ENCODE results near the gene ISM1.
A peak's percentile ranks its signal among the peaks of the same experiment; 100 is the strongest.

ISM1 gene

DNA sequence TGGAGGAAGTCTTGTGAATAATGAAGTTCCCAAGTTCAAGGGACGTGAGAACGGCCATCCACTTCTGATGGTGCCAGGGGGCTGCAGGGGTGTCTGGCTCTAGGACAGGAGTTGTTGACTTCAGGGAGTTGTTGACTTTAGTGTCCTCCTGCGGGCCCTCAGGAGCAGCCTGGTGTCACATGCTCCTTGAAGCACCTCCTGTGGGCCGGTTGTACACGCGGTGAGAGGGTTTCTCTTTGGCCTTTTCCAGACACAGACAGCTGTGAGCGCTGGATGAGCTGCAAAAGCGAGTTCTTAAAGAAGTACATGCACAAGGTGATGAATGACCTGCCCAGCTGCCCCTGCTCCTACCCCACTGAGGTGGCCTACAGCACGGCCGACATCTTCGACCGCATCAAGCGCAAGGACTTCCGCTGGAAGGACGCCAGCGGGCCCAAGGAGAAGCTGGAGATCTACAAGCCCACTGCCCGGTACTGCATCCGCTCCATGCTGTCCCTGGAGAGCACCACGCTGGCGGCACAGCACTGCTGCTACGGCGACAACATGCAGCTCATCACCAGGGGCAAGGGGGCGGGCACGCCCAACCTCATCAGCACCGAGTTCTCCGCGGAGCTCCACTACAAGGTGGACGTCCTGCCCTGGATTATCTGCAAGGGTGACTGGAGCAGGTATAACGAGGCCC, 77.8 kb downstream of the ISM1 start:
- FAIRE-seq (no peak), DNase-seq (ENCODE audit: extremely low spot score, insufficient read length, low read depth) (no peak)

DNA sequence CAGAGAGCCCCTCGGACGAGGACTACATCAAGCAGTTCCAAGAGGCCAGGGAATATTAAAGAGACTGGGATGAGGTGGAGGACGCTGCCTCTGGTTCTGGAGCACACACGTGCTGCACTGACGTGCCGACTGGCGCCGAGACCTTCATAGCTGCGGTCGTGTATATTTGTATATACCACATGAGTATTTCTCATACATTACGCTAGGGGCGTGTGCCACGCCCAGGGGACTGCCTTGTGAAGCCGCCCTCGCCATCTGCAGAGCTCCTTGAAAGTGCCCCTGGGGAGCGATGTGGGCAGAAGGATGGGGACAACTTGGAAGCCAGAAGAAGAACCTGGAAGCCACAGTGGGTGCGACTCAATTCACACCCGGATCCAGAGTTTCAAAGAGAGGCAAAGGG, 78.3 kb downstream of the ISM1 start:
- FAIRE-seq: no peak
- no peak for DNase-seq (ENCODE audit: extremely low spot score, insufficient read length, low read depth)

DNA sequence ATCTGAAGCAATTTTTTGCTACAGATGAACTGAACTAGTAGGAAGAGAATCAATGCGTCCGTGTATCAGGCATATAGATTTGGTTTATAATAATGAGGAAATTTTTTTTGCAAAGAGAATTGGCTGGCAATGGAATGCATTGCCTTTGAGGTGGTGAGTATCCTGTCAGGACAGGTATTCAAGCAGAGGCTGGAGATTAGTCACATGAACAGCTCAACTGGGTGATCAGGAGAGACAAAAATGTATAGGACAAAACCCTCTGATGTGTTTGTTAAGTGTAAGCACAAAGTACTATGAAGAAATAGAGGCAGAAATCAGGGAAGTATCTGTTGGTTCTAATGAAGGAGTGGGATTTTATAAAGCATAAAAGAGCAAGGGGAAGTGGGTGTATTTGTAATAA, 80.5 kb downstream of the ISM1 start:
- DNase-seq (ENCODE audit: extremely low spot score, insufficient read length, low read depth) (no peak), FAIRE-seq (no peak)

DNA sequence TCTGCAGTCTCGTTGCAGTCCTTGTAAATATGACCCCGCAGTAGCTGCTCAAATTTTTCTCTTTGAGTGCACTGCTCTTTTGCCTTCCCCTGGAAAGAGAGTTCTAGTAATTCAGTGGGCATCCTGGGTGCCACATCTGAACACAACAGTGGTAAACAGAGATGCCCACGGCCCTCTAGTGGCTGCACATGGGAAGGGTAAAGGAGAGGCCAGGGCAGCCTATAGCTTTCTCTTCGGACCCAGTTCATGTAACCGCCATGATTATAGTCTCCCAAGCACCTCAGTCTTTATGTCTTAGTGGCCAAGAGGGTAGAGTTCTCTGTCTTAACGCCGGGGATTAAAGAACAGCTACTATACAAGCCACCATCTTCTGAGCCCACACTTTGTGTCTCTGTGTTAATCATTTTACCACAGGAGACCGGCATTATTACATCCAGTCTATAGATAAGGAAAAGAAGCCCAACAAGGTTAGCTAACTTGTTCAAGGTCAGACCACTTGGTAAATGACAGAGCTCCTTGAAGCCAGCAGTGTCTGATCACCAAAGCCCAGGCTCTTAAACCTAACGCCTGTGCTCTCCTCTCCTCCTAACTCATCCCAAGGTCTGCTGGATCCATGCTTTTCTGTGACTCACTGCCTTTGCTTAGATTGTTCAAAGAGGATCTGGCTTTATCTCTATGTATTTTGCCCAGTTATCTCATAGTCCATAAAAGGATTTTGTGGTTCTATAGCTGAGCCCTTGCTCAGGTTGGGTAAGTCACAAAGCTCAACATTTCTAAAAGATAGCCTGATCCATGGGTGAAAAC, 81.8 kb downstream of the ISM1 start:
- FAIRE-seq (peak; percentile 21), DNase-seq (ENCODE audit: extremely low spot score, insufficient read length, low read depth) (peak; percentile 17)

DNA sequence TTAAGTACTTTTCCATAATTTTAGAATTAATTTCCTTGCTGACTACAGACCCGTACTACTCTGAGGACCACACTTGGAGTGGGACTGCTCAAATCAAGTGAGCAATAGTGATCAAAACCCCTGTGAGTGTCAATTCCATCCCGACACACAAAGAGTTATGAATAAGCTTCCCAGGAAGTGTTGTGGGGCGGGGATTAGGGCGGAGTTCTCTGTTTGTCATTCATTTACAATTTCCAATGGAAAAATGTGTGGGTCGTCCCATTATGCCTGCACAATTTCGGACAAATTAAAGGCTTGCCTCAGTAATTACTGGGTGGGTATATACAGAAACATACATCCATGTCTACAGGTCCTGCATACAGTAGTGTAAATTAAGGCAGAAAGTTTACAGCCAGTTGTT, 84.2 kb downstream of the ISM1 start:
- FAIRE-seq (no peak), DNase-seq (ENCODE audit: extremely low spot score, insufficient read length, low read depth) (no peak)

DNA sequence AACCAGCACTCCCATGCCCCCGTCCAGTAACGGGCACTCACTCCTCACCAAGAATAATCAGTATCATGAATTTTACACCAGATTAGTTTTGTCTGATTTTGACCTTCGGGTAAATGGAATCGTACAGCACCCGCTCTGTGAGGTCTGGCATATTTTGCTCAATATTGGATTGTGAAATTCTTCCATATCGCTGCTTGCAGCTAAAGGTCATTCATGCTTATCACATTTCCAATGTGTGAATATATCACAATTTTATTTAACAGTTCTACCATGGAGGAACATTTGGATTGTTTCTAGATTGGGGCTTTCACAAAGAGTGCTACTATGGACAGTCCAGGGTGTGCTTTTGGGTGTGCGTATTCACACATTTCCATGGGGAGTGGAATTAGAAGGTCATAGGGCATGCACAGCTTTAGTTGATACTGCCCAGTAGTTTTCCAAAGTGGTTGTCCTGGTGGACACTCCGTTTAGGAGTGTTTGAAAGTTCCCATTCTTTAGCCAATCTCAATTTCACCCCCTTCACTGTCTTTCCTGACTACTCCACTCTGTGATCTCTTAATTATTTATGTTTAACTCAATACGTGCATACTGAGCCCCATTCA, 86.6 kb downstream of the ISM1 start:
- no peak for DNase-seq (ENCODE audit: extremely low spot score, insufficient read length, low read depth)

DNA sequence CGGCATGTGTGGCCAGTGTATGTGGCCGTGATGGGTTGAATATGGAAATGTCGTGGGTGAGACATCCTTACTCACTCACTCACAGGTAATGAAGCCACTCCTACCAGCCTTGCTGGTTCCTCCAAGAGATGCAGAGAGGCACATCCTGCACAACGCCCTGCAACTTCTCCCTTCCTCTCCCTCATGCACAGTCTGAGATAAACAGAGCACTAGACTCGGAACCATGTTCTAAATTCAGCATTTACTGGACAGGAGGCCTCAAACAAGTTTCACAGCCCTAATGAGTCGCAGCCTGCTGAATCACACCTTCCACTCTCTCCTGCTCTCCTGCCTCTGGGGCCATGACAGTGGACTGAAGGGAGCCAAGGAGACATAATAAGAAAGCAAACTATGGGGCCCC, 91.2 kb downstream of the ISM1 start:
- FAIRE-seq (no peak), DNase-seq (ENCODE audit: extremely low spot score, insufficient read length, low read depth) (no peak)

More for the DNA sequence above, 86.6 kb downstream of the ISM1 start:
- no peak for FAIRE-seq

DNA sequence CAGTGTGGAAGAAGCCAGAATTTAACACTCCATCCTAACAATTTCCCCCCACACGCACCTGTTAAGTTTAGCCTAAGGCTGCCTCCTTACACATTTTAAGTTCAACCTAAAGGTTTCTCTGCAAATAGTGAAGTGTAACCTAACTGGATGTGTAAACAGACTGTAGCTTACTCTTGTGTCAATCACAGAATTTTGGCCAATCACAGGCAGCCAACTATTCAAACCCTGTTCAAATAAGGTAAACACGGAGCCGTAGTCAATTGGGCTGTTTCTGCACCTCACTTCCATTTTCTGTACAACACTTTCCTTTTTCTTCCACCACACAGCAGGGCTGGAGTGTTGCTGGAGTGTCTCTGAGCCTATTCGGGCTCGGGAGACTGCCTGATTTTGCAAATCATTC, 92.1 kb downstream of the ISM1 start:
- no peak for FAIRE-seq
- no peak for DNase-seq (ENCODE audit: extremely low spot score, insufficient read length, low read depth)

DNA sequence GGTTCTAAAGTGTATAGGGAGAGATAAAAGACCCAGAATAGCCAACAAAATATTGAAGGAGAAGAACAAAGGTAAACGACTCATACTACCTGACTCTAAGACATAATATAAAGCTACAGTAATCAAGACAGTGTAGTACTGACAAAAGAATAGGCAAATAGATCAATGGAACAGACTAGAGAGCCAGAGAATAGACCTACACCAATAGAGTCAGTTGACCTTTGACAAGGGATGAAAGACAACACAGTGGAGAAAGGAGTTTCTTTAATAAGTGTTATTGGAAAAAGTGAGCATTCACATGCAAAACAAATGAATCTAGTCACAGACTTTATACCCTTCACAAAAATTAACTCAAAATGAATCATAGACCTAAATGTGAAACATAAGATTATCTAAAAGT, 96.4 kb downstream of the ISM1 start:
- FAIRE-seq (no peak), DNase-seq (ENCODE audit: extremely low spot score, insufficient read length, low read depth) (no peak)

DNA sequence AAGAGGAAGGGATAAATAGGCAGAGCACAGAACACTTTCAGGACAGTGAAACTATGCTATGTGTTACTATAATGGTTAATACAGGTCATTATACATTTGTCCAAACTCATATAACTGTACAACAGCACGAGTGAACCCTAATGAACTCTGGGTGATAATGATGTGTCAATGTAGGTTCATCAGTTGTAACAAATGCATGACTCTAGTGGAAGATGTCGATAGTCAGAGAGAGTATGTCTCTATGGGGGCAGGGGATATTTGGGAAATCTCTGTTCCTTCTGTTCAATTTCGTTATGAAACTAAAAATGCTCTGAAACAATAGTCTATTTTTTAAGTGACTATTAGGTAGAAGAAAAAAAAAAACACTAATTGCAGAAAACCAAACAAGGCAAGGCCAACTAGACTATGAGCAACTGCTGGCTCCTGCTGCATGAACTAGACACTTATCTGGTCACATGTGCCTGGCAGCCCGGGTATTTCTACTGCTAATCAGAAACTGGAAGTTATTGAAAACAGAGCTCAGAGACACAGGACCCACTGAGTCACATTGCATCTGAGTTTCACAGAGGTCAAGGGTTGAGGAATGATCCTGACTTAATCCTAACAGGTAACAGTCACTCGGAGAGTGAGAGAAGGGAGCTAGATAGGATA, 97.9 kb downstream of the ISM1 start:
- DNase-seq (ENCODE audit: extremely low spot score, insufficient read length, low read depth): no peak
- peak; percentile 5 for FAIRE-seq

DNA sequence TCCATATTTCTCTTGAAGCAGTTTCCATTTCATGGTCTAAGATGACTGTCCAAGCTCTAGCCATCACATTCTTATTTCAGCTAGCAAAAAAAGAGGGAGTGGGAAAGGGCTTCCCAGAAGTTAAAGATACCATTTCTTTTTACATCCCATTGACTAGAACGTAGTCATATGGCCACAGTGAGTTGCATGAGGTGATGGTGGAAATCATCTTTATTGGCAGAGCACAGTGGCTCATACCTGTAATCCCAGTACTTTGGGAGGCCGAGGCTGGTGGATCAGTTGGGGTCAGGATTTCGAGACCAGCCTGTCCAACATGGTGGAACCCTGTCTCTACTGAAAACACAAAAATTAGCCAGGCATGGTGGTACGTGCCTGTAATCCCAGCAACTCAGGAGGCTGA, 99.6 kb downstream of the ISM1 start:
- no peak for DNase-seq (ENCODE audit: extremely low spot score, insufficient read length, low read depth)
- FAIRE-seq: no peak

DNA sequence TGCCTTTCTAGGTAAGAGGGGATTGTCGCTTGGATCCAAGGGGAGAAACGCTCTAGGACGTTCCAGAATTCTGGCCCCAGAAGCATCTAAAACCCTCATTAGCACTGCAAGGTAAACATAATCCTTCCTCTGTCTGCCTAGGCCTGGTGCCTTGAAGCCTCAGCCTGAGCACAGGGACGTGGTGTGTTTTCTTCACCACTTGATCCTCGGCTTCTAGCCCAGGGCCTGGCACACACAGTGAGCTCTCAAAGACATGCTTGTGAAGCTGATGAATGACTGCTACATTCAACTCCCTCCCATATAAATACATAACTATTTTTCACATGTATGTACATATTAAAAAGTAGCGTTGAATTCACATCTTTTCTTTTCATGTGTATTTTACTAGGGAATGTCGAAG, 100.3 kb downstream of the ISM1 start:
- FAIRE-seq: no peak
- no peak for DNase-seq (ENCODE audit: extremely low spot score, insufficient read length, low read depth)

DNA sequence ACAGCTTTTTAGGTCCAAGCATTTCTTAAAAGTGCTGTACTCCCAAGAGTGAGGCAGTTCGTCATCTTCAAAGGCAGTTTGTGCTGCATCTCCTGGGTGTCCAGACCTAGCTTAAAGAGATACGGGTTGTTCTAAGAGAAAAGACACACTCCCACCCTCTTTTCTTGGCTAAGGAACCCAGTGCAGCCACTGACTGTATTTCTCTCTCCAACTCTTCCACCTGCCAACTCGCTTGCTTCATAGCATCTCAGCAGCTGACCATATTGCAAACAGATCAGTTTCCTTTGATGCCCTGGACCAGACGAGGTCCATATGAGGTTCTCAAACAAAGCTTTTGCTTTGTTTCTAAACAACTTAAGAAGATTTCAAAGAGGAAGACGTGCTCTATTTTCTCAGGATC, 101.1 kb downstream of the ISM1 start:
- DNase-seq (ENCODE audit: extremely low spot score, insufficient read length, low read depth) (no peak), FAIRE-seq (no peak)

DNA sequence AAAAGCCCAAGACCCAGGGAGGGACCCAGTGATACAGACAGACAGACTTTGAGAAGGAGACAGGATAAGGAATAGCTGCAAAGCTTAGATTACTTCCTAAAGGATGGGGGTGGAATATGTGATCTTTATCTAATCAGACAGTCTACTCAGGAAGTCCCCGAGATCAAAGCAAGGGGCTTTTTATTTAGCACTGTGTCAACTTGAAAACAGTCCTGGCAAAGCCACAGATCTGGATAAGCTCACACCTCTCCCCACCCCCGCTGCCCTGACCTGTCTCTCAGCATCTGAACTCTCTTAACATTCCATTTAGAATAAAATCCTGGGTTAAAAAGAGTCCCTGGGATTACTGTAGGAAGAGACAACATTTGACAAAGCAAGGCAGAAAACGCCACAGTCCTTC, 101.5 kb downstream of the ISM1 start:
- no peak for DNase-seq (ENCODE audit: extremely low spot score, insufficient read length, low read depth)
- peak; percentile 62 for FAIRE-seq

DNA sequence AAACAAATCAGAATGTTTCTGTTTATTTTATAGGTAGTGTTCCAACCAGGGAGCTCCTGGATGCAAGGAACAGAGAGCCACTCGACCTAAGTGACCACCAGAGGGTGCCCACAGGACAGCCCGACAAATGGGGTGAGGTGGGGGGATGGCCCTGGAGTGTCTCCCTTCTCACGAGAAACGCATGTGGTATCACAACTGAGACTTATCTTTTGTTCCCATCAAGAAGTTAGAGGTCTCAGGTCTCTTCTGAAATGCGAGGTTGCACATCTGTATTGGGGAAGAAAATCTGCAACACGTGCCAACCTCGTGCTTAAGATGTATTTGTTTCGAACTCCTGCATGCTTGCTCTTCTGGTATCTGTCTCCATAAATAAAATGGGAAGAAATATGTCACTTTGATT, 104.0 kb downstream of the ISM1 start:
- no peak for FAIRE-seq
- DNase-seq (ENCODE audit: extremely low spot score, insufficient read length, low read depth): no peak

DNA sequence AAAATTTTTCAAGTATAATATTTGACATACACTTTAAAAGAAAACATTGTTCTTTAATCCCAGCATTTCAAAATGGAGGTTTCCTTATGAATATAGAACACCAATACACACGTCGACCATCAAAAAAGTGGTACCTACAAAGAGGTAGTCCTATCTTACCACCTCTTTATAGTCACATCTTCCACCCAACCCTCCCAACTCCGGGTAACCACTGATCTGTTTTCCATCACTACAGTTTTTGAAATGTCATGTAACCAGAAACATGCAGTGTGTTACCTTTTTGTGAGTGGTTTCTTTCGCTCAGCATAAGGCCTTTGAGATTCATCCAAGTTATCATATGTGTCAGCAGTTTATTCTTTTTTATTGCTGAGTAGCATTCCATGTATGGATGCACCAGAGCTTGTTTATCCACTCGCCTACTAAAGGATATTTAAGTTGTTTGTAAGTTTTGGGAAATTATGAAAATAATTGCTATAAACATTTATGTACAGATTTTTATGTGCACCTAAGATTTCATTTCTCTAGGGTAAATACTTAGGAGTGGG, 104.8 kb downstream of the ISM1 start:
- no peak for DNase-seq (ENCODE audit: extremely low spot score, insufficient read length, low read depth)
- no peak for FAIRE-seq

DNA sequence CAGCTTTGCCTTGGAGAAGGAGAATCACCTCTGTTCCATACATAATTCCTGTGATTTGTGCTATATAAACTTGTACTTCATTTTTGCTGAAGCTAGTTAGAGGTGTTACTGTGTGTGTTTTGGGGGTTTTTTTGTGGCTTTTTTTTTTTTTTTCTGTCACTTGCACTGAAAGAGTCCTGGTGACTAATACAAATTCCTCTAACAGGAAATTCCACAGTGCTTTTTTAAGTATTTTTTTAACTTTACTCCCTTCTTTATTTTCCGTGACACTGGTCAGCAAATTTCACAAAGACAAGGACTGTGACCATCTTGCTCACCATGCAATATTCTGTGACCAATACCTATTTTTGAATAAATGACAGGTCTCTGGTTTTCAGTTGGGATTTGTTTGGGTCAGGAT, 110.5 kb downstream of the ISM1 start:
- no peak for FAIRE-seq
- no peak for DNase-seq (ENCODE audit: extremely low spot score, insufficient read length, low read depth)

DNA sequence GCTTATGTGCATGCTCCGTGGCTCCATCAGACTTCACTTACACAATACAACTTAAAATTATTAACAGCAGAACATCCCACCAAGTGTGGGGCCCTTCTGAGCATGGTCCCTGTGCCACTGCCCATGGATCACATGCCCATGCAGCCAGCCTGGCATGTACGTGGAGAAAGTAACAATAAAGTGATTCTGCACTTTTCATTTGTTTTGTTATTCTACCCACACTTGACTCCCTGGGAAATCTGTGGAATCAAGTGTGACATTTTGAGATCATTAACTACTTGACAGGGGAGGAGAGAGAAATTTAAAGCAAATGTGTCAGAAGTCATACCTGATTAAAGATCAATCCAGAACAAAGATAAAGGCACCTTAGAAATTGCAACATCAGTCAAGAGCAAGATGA, 112.0 kb downstream of the ISM1 start:
- DNase-seq (ENCODE audit: extremely low spot score, insufficient read length, low read depth): no peak

DNA sequence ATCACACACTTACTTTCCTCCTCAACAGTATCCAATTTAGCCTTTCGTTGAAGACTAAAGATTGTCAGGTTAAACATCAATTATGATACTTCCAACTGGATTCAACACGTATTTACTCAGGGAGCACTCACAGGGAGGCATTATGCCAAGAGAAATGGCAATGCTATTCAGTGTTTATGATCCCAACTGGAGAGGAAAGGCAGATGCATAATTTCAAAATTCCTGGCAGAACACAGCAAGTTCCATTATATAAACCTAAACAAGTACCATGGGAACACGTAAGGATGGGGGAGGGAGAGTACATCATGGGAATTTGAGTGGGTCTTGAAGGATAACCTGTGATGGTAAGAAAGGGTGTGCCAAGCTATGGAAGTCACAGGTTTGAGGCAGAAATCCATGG, 112.7 kb downstream of the ISM1 start:
- FAIRE-seq (peak; percentile 26), DNase-seq (ENCODE audit: extremely low spot score, insufficient read length, low read depth) (no peak)

More for the DNA sequence above, 112.0 kb downstream of the ISM1 start:
- no peak for FAIRE-seq

DNA sequence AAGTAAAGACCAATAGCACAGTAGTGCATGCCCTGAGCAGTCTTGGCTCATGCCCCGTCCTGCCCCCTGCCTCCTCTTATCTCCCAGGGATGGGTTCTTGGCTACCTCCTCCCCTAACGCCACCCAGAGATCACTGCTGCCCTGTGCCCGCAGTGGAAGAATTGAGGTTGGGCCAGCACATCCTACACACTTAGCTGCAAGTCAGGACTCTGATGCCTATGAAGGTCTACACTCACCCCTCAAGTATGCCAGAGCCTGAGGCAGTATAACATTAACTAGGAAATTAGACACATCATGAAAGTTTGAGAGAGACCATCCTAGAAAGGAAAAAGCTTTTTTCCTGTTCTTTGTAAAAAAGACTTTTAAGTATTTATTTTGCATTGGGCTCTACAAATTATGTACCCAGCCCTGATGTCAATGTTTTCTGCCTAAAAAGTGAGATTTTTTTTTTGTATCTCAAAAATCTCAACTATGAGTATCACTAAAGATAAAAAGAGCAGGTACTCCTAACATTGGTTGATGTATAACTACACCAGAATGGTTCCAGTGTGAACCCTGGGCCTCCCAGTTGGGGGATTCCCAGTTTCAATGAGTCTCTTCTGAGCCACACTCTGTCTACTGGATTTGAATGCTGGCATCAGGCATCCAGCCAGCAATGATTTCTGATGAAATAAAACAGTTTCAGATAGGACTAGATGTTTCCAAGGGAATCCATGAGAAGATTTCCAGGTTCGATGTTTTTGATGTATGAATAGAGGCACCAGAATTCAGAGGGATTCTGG, 115.4 kb downstream of the ISM1 start:
- peak; percentile 57 for FAIRE-seq

More for the DNA sequence above, 115.4 kb downstream of the ISM1 start:
- no peak for DNase-seq (ENCODE audit: extremely low spot score, insufficient read length, low read depth)

Data from GM18507 (cell line).